A549 (cell line): ENCODE results near the gene PRKN.

Experiments
- BHLHE40 ChIP-seq: IDR thresholded peaks from 2 replicates; pipeline ENCODE4 v1.6.1; 2012; ENCODE audit warnings: low read depth, low read length, inconsistent platforms
- CBX2 ChIP-seq: fragments of 200-600 bp; sonication (generic); IDR thresholded peaks from 2 replicates; pipeline ENCODE4 v1.6.1; 2016; ENCODE audit warnings: low read depth, mild to moderate bottlenecking, borderline replicate concordance
- CBX8 ChIP-seq: fragments of 200-600 bp; sonication (generic); IDR thresholded peaks from 2 replicates; pipeline ENCODE4 v1.6.1; 2016
- CEBPB ChIP-seq, 2 experiments: fragments of >200 bp in 1 of 2; sonication (Bioruptor Twin) in 1 of 2; formaldehyde crosslinking in 1 of 2; IDR thresholded peaks; 2 replicates each; pipeline ENCODE4 v1.6.1; 2012 to 2016
- CHD2 ChIP-seq: fragments of 150-350 bp; IDR thresholded peaks from 2 replicates; pipeline ENCODE4 v1.6.1; 2014; ENCODE audit warnings: low read length; ENCODE audit not compliant: partially characterized antibody
- CHD4 ChIP-seq: fragments of 200-600 bp; sonication (generic); IDR thresholded peaks from 2 replicates; pipeline ENCODE4 v1.6.1; 2016; ENCODE audit warnings: antibody characterized with exemption, mild to moderate bottlenecking, borderline replicate concordance
- CTCF ChIP-seq: fragments of >200 bp; sonication (Bioruptor Twin); formaldehyde crosslinking; IDR thresholded peaks from 3 replicates; pipeline ENCODE4 v1.5.1; 2016
- ESRRA ChIP-seq: fragments of 150-350 bp; IDR thresholded peaks from 2 replicates; pipeline ENCODE4 v1.6.1; 2014; ENCODE audit warnings: mild to moderate bottlenecking, low read length, borderline replicate concordance
- POLR2A ChIP-seq: IDR thresholded peaks from 2 replicates; pipeline ENCODE4 v1.6.1; 2012; ENCODE audit warnings: mild to moderate bottlenecking, low read length
- RAD21 ChIP-seq, 2 experiments: fragments of >200 bp in 1 of 2; sonication (Bioruptor Twin) in 1 of 2; formaldehyde crosslinking in 1 of 2; IDR thresholded peaks in 1 of 2; conservative IDR thresholded peaks in 1 of 2; 2 replicates in 1 of 2; 3 replicates in 1 of 2; pipeline ENCODE4 v1.6.1; 2012 to 2018; ENCODE audit warnings: inconsistent platforms in 1 of 2
- RNF2 ChIP-seq: fragments of 200-600 bp; sonication (generic); IDR thresholded peaks from 2 replicates; pipeline ENCODE4 v1.6.1; 2016; ENCODE audit warnings: low read depth, mild to moderate bottlenecking, antibody characterized with exemption, moderate library complexity, borderline replicate concordance
- SMC3 ChIP-seq: fragments of >200 bp; sonication (Bioruptor Twin); formaldehyde crosslinking; IDR thresholded peaks from 3 replicates; pipeline ENCODE4 v1.6.1; 2018; ENCODE audit warnings: inconsistent platforms
- SREBF2 ChIP-seq: fragments of 450-650 bp; IDR thresholded peaks from 2 replicates; pipeline ENCODE4 v1.6.1; 2014; ENCODE audit warnings: mild to moderate bottlenecking, moderate library complexity
- ZSCAN20 ChIP-seq: fragments of 250-450 bp; sonication (Bioruptor Pico); IDR thresholded peaks from 2 replicates; pipeline ENCODE4 v1.8.0; 2022; ENCODE audit warnings: mild to moderate bottlenecking, moderate library complexity

GRCh38 chr6:162442687-162443086 is 284.9 kb downstream of the PRKN start:
- no peak for TF ChIP-seq CTCF
- no peak for TF ChIP-seq CEBPB (IDR thresholded peaks at IDR 0.05)
- TF ChIP-seq CHD4, result no peak
- no peak for TF ChIP-seq BHLHE40
- TF ChIP-seq POLR2A, result no peak
- TF ChIP-seq SMC3, result no peak
- TF ChIP-seq SREBF2, result no peak
- no peak for TF ChIP-seq ZSCAN20 (CRISPR knock-in tag)
- no peak for TF ChIP-seq CHD2
- TF ChIP-seq CBX2, result no peak
- TF ChIP-seq RAD21 (conservative IDR thresholded peaks at IDR 0.05 in 1 of 2, IDR thresholded peaks at IDR 0.05 in 1 of 2), result peak; percentile 23 to 49; a peak in 4 of 5 replicates
- no peak for TF ChIP-seq ESRRA
- TF ChIP-seq RNF2, result no peak
- TF ChIP-seq CBX8, result no peak
